Measurements from ENCODE around the gene BNIPL.

BNIPL gene

GRCh38 chr1:151062741-151063371, 26.5 kb downstream of the BNIPL start:
- Histone ChIP-seq H2BK15ac (ENCODE audit: low read depth, poor library complexity, severe bottlenecking) (no peak overlapping the region), H3K4me1 (ENCODE audit: control insufficient read depth, insufficient read depth, low read depth, low read length) (peaks cover 5% of the 10 kb centered on the region), H3K79me1 (replicated peaks; ENCODE audit: low read length, poor library complexity, severe bottlenecking) (peaks cover 4% of the 10 kb centered on the region), H3K9me3 (ENCODE audit: control insufficient read depth, low read length) (no peaks in the 10 kb centered on the region), H3K27ac (ENCODE audit: low read length, poor library complexity, severe bottlenecking) (peak overlapping the region; percentile 90), H4K91ac (ENCODE audit: low read length) (no peak overlapping the region), H3K18ac (ENCODE audit: low read depth in 1 of 2, low read length in 2 of 2) (peak overlapping the region in 1 of 2 experiments; percentile 39), H2BK12ac (ENCODE audit: low read length in 2 of 2) (no peak overlapping the region), H3K27me3 (ENCODE audit: control insufficient read depth in 1 of 2, insufficient read depth in 1 of 2, low read length in 2 of 2) (no peaks in the 10 kb centered on the region), H3K4ac (ENCODE audit: low read depth in 1 of 2, low read length in 2 of 2) (no peak overlapping the region), H2AK5ac (ENCODE audit: low read length, severe bottlenecking) (no peak overlapping the region), H3K23ac (ENCODE audit: low read length in 2 of 2) (no peak overlapping the region), H3K14ac (ENCODE audit: low read length in 2 of 2) (no peak overlapping the region), H3K9ac (ENCODE audit: low read length) (peak overlapping the region; percentile 94), H3K4me2 (ENCODE audit: low read length, poor library complexity, severe bottlenecking) (peak overlapping the region; percentile 48), H2BK5ac (ENCODE audit: low read depth, low read length, poor library complexity, severe bottlenecking) (no peak overlapping the region), H3K36me3 (ENCODE audit: control insufficient read depth in 1 of 2, insufficient read depth in 2 of 2, low read depth in 1 of 2, low read length in 2 of 2) (peaks cover 11 to 16% of the 10 kb centered on the region in 2 experiments), H2AFZ (ENCODE audit: low read depth, low read length) (no peak overlapping the region), H4K8ac (ENCODE audit: low read length) (no peak overlapping the region), H3K4me3 (ENCODE audit: insufficient read depth in 1 of 2, low read depth in 1 of 2, low read length in 2 of 2) (peak overlapping the region in 1 of 2 experiments; percentile 40), H2BK120ac (ENCODE audit: low read depth, low read length) (no peak overlapping the region)
- WGBS, result 0% methylated on average over 3 of the region's 3 CpGs
- peak; percentile 90 for DNase-seq

- H3K79me1 ChIP-seq (replicated peaks; ENCODE audit: low read length, poor library complexity, severe bottlenecking), result peaks cover 4% of the 10 kb centered on the region
- H3K4me2 ChIP-seq (ENCODE audit: low read length, poor library complexity, severe bottlenecking), result no peak overlapping the region
- H3K9ac ChIP-seq (ENCODE audit: low read length), result no peak overlapping the region
- no peak overlapping the region for H3K18ac ChIP-seq (ENCODE audit: low read depth in 1 of 2, low read length in 2 of 2)
- no peak overlapping the region for H3K4ac ChIP-seq (ENCODE audit: low read depth in 1 of 2, low read length in 2 of 2)
- H3K23ac ChIP-seq (ENCODE audit: low read length in 2 of 2), result no peak overlapping the region
- no peaks in the 10 kb centered on the region for H3K27me3 ChIP-seq (ENCODE audit: control insufficient read depth in 1 of 2, insufficient read depth in 1 of 2, low read length in 2 of 2)
- H3K4me1 ChIP-seq (ENCODE audit: control insufficient read depth, insufficient read depth, low read depth, low read length), result peaks cover 5% of the 10 kb centered on the region
- H2BK12ac ChIP-seq (ENCODE audit: low read length in 2 of 2), result no peak overlapping the region
- no peak overlapping the region for H2AK5ac ChIP-seq (ENCODE audit: low read length, severe bottlenecking)
- DNase-seq, result no peak
- no peak overlapping the region for H4K91ac ChIP-seq (ENCODE audit: low read length)
- no peak overlapping the region for H3K27ac ChIP-seq (ENCODE audit: low read length, poor library complexity, severe bottlenecking)
- H3K14ac ChIP-seq (ENCODE audit: low read length in 2 of 2), result no peak overlapping the region
- no peaks in the 10 kb centered on the region for H3K9me3 ChIP-seq (ENCODE audit: control insufficient read depth, low read length)
- H3K4me3 ChIP-seq (ENCODE audit: insufficient read depth in 1 of 2, low read depth in 1 of 2, low read length in 2 of 2), result no peak overlapping the region
- no peak overlapping the region for H2BK15ac ChIP-seq (ENCODE audit: low read depth, poor library complexity, severe bottlenecking)
- no peak overlapping the region for H2BK5ac ChIP-seq (ENCODE audit: low read depth, low read length, poor library complexity, severe bottlenecking)
- H2BK120ac ChIP-seq (ENCODE audit: low read depth, low read length), result no peak overlapping the region
- no peak overlapping the region for H4K8ac ChIP-seq (ENCODE audit: low read length)
- H3K36me3 ChIP-seq (ENCODE audit: control insufficient read depth in 1 of 2, insufficient read depth in 2 of 2, low read depth in 1 of 2, low read length in 2 of 2), result peaks cover 11 to 26% of the 10 kb centered on the region in 2 experiments
- H2AFZ ChIP-seq (ENCODE audit: low read depth, low read length), result no peak overlapping the region
These were observed 28.8 kb downstream of the BNIPL start for GRCh38 chr1:151065089-151065645.

- no peak overlapping the region for H2BK5ac ChIP-seq (ENCODE audit: low read depth, low read length, poor library complexity, severe bottlenecking)
- H3K27ac ChIP-seq (ENCODE audit: low read length, poor library complexity, severe bottlenecking), result no peak overlapping the region
- H4K91ac ChIP-seq (ENCODE audit: low read length), result no peak overlapping the region
- no peak overlapping the region for H3K23ac ChIP-seq (ENCODE audit: low read length in 2 of 2)
- no peak overlapping the region for H2BK15ac ChIP-seq (ENCODE audit: low read depth, poor library complexity, severe bottlenecking)
- no peak overlapping the region for H2AK5ac ChIP-seq (ENCODE audit: low read length, severe bottlenecking)
- no peaks in the 10 kb centered on the region for H3K27me3 ChIP-seq (ENCODE audit: control insufficient read depth in 1 of 2, insufficient read depth in 1 of 2, low read length in 2 of 2)
- peaks cover 11 to 35% of the 10 kb centered on the region in 2 experiments for H3K36me3 ChIP-seq (ENCODE audit: control insufficient read depth in 1 of 2, insufficient read depth in 2 of 2, low read depth in 1 of 2, low read length in 2 of 2)
- no peak overlapping the region for H3K18ac ChIP-seq (ENCODE audit: low read depth in 1 of 2, low read length in 2 of 2)
- H2AFZ ChIP-seq (ENCODE audit: low read depth, low read length), result no peak overlapping the region
- H3K4me2 ChIP-seq (ENCODE audit: low read length, poor library complexity, severe bottlenecking), result no peak overlapping the region
- H2BK12ac ChIP-seq (ENCODE audit: low read length in 2 of 2), result no peak overlapping the region
- no peak overlapping the region for H3K4ac ChIP-seq (ENCODE audit: low read depth in 1 of 2, low read length in 2 of 2)
- peaks cover 4% of the 10 kb centered on the region for H3K79me1 ChIP-seq (replicated peaks; ENCODE audit: low read length, poor library complexity, severe bottlenecking)
- H3K9ac ChIP-seq (ENCODE audit: low read length), result no peak overlapping the region
- H3K14ac ChIP-seq (ENCODE audit: low read length in 2 of 2), result no peak overlapping the region
- H3K9me3 ChIP-seq (ENCODE audit: control insufficient read depth, low read length), result no peaks in the 10 kb centered on the region
- H4K8ac ChIP-seq (ENCODE audit: low read length), result no peak overlapping the region
- H3K4me3 ChIP-seq (ENCODE audit: insufficient read depth in 1 of 2, low read depth in 1 of 2, low read length in 2 of 2), result no peak overlapping the region
- H2BK120ac ChIP-seq (ENCODE audit: low read depth, low read length), result no peak overlapping the region
- no peak for DNase-seq
- H3K4me1 ChIP-seq (ENCODE audit: control insufficient read depth, insufficient read depth, low read depth, low read length), result peaks cover 9% of the 10 kb centered on the region
- 97% methylated on average over 4 of the region's 4 CpGs for WGBS
These were observed 30.8 kb downstream of the BNIPL start for GRCh38 chr1:151067185-151067584.

GRCh38 chr1:151069103-151069486, 32.7 kb downstream of the BNIPL start:
- H2AK5ac ChIP-seq (ENCODE audit: low read length, severe bottlenecking), result no peak overlapping the region
- no peak overlapping the region for H2BK5ac ChIP-seq (ENCODE audit: low read depth, low read length, poor library complexity, severe bottlenecking)
- H2BK120ac ChIP-seq (ENCODE audit: low read depth, low read length), result no peak overlapping the region
- H4K8ac ChIP-seq (ENCODE audit: low read length), result no peak overlapping the region
- H3K4me2 ChIP-seq (ENCODE audit: low read length, poor library complexity, severe bottlenecking), result no peak overlapping the region
- no peak overlapping the region for H3K27ac ChIP-seq (ENCODE audit: low read length, poor library complexity, severe bottlenecking)
- DNase-seq, result no peak
- peak overlapping the region in 1 of 2 experiments; percentile 92 for H3K4me3 ChIP-seq (ENCODE audit: insufficient read depth in 1 of 2, low read depth in 1 of 2, low read length in 2 of 2)
- WGBS, result 100% methylated on average over 2 of the region's 5 CpGs
- no peak overlapping the region for H3K18ac ChIP-seq (ENCODE audit: low read depth in 1 of 2, low read length in 2 of 2)
- no peak overlapping the region for H3K4ac ChIP-seq (ENCODE audit: low read depth in 1 of 2, low read length in 2 of 2)
- H3K79me1 ChIP-seq (replicated peaks; ENCODE audit: low read length, poor library complexity, severe bottlenecking), result peaks cover 4% of the 10 kb centered on the region
- H2BK12ac ChIP-seq (ENCODE audit: low read length in 2 of 2), result no peak overlapping the region
- no peak overlapping the region for H3K14ac ChIP-seq (ENCODE audit: low read length in 2 of 2)
- no peak overlapping the region for H2AFZ ChIP-seq (ENCODE audit: low read depth, low read length)
- peaks cover 6% of the 10 kb centered on the region for H3K4me1 ChIP-seq (ENCODE audit: control insufficient read depth, insufficient read depth, low read depth, low read length)
- no peak overlapping the region for H3K9ac ChIP-seq (ENCODE audit: low read length)
- H3K27me3 ChIP-seq (ENCODE audit: control insufficient read depth in 1 of 2, insufficient read depth in 1 of 2, low read length in 2 of 2), result no peaks in the 10 kb centered on the region
- H3K9me3 ChIP-seq (ENCODE audit: control insufficient read depth, low read length), result no peaks in the 10 kb centered on the region
- no peak overlapping the region for H3K23ac ChIP-seq (ENCODE audit: low read length in 2 of 2)
- peaks cover 15 to 33% of the 10 kb centered on the region in 2 experiments for H3K36me3 ChIP-seq (ENCODE audit: control insufficient read depth in 1 of 2, insufficient read depth in 2 of 2, low read depth in 1 of 2, low read length in 2 of 2)
- no peak overlapping the region for H2BK15ac ChIP-seq (ENCODE audit: low read depth, poor library complexity, severe bottlenecking)
- no peak overlapping the region for H4K91ac ChIP-seq (ENCODE audit: low read length)

Data from mesenchymal stem cell (in vitro differentiated cells and primary cell).